OCI-LY1 (cell line): ENCODE results near the gene RAP1GDS1.

Experiments used
- H2AFZ ChIP-seq: fragments of 200-600 bp; sonication (generic), shearing (Covaris generic); 2 replicates; pipeline ENCODE4 v1.6.0; 2014; ENCODE audit warnings: antibody characterized with exemption, mild to moderate bottlenecking, low read length
- H3F3A ChIP-seq: fragments of 200-600 bp; sonication (generic), shearing (Covaris generic); 2 replicates; pipeline ENCODE4 v1.6.0; 2014; ENCODE audit warnings: mild to moderate bottlenecking, antibody characterized with exemption, low read length, moderate library complexity; ENCODE audit not compliant: insufficient read depth
- H3K27ac ChIP-seq: fragments of 200-600 bp; sonication (generic); 2 replicates; pipeline ENCODE4 v1.5.1; 2014; ENCODE audit warnings: low read length, mixed run types, mild to moderate bottlenecking, low read depth; ENCODE audit not compliant: poor library complexity, severe bottlenecking
- H3K27me3 ChIP-seq: fragments of 200-600 bp; sonication (generic); 2 replicates; pipeline ENCODE4 v1.6.0; 2014; ENCODE audit warnings: antibody characterized with exemption, mild to moderate bottlenecking, low read length, moderate library complexity; ENCODE audit not compliant: insufficient read depth
- H3K36me3 ChIP-seq: fragments of 200-600 bp; sonication (generic); 2 replicates; pipeline ENCODE4 v1.6.1; 2014; ENCODE audit warnings: mild to moderate bottlenecking, antibody characterized with exemption, low read length, moderate library complexity, mixed read lengths; ENCODE audit not compliant: insufficient read depth
- H3K4me1 ChIP-seq: fragments of 200-600 bp; sonication (generic); 2 replicates; pipeline ENCODE4 v1.5.1; 2014; ENCODE audit warnings: mild to moderate bottlenecking, low read length, moderate library complexity; ENCODE audit not compliant: insufficient read depth, severe bottlenecking
- H3K4me2 ChIP-seq: fragments of 200-600 bp; sonication (generic), shearing (Covaris generic); 2 replicates; pipeline ENCODE4 v1.6.1; 2014; ENCODE audit warnings: low read length
- H3K4me3 ChIP-seq: fragments of 200-600 bp; sonication (generic); 2 replicates; pipeline ENCODE4 v1.5.1; 2014; ENCODE audit warnings: low read length, low read depth, mild to moderate bottlenecking, mixed read lengths; ENCODE audit not compliant: poor library complexity, severe bottlenecking
- H3K79me2 ChIP-seq: fragments of 200-600 bp; shearing (Covaris generic); 2 replicates; pipeline ENCODE4 v1.6.1; 2016; ENCODE audit warnings: mixed run types, low read length, mixed read lengths; ENCODE audit not compliant: insufficient read depth
- H3K9ac ChIP-seq: fragments of 200-600 bp; sonication (generic), shearing (Covaris generic); 2 replicates; pipeline ENCODE4 v1.6.1; 2014; ENCODE audit warnings: mild to moderate bottlenecking, low read length, mixed read lengths
- H3K9me2 ChIP-seq: fragments of 200-600 bp; sonication (generic), shearing (Covaris generic); 2 replicates; pipeline ENCODE4 v1.6.1; 2014; ENCODE audit warnings: low read depth, mild to moderate bottlenecking, low read length, mixed read lengths
- H3K9me3 ChIP-seq: fragments of 200-600 bp; shearing (Covaris generic); 2 replicates; pipeline ENCODE4 v1.6.1; 2014; ENCODE audit warnings: low read length, mixed read lengths
- H4K20me1 ChIP-seq: fragments of 200-600 bp; sonication (generic), shearing (Covaris generic); 2 replicates; pipeline ENCODE4 v1.6.0; 2016; ENCODE audit warnings: mild to moderate bottlenecking, low read length; ENCODE audit not compliant: insufficient read depth
- EZH2 ChIP-seq: fragments of 200-600 bp; sonication (generic), shearing (Covaris generic); IDR thresholded peaks from 2 replicates; pipeline ENCODE4 v1.8.0; 2017; ENCODE audit warnings: borderline replicate concordance, mixed run types, mild to moderate bottlenecking, antibody characterized with exemption, low read length, moderate library complexity, mixed read lengths
- TF ChIP-seq, protein P1 (sequence below): fragments of 200-600 bp; sonication (generic), shearing (Covaris generic); IDR thresholded peaks from 2 replicates; pipeline ENCODE4 v1.5.1; 2017; ENCODE audit warnings: mild to moderate bottlenecking, antibody characterized with exemption, low read length, moderate library complexity, mixed read lengths

The RAP1GDS1 gene

GRCh38 chr4:98433691-98434090 lies 172.5 kb downstream of the RAP1GDS1 start:
- no peak overlapping the region for H3K27ac ChIP-seq
- no peaks in the 10 kb centered on the region for H3K9me3 ChIP-seq
- no peaks in the 10 kb centered on the region for H3K4me1 ChIP-seq
- H3K36me3 ChIP-seq = peaks cover 28% of the 10 kb centered on the region
- H3K9ac ChIP-seq = no peak overlapping the region
- no peaks in the 10 kb centered on the region for H4K20me1 ChIP-seq
- no peak overlapping the region for H2AFZ ChIP-seq
- TF ChIP-seq, protein P1, sequence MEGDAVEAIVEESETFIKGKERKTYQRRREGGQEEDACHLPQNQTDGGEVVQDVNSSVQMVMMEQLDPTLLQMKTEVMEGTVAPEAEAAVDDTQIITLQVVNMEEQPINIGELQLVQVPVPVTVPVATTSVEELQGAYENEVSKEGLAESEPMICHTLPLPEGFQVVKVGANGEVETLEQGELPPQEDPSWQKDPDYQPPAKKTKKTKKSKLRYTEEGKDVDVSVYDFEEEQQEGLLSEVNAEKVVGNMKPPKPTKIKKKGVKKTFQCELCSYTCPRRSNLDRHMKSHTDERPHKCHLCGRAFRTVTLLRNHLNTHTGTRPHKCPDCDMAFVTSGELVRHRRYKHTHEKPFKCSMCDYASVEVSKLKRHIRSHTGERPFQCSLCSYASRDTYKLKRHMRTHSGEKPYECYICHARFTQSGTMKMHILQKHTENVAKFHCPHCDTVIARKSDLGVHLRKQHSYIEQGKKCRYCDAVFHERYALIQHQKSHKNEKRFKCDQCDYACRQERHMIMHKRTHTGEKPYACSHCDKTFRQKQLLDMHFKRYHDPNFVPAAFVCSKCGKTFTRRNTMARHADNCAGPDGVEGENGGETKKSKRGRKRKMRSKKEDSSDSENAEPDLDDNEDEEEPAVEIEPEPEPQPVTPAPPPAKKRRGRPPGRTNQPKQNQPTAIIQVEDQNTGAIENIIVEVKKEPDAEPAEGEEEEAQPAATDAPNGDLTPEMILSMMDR = no peak
- TF ChIP-seq EZH2 = no peak
- no peaks in the 10 kb centered on the region for H3K27me3 ChIP-seq
- H3K4me2 ChIP-seq = no peak overlapping the region
- no peak overlapping the region for H3K4me3 ChIP-seq
- no peaks in the 10 kb centered on the region for H3K9me2 ChIP-seq
- H3F3A ChIP-seq = no peaks in the 10 kb centered on the region
- H3K79me2 ChIP-seq = no peaks in the 10 kb centered on the region

DNA sequence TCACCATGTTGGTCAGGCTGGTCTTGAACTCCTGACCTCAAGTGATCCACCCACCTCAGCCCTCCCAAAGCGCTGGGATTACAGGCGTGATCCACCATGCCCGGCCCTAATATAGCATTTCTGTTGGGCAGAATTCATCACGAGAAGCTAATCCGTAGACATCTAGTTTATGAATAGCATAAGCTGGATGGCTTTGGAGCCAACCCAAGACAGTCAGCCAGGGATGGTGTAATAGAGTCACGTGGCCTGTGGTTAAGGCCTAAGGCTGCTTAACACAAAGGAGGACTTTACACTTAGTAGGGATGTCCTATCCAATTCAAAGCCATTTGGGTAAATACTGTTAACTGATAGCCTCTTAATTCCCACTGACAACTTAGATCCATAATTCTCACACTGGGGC lies 173.6 kb downstream of the RAP1GDS1 start:
- H3K27ac ChIP-seq = no peak overlapping the region
- H4K20me1 ChIP-seq = no peaks in the 10 kb centered on the region
- H3F3A ChIP-seq = no peaks in the 10 kb centered on the region
- peaks cover 28% of the 10 kb centered on the region for H3K36me3 ChIP-seq
- no peak overlapping the region for H3K9ac ChIP-seq
- TF ChIP-seq, protein P1 = no peak
- no peak for TF ChIP-seq EZH2
- H3K79me2 ChIP-seq = no peaks in the 10 kb centered on the region
- no peaks in the 10 kb centered on the region for H3K4me1 ChIP-seq
- H3K9me3 ChIP-seq = no peaks in the 10 kb centered on the region
- no peak overlapping the region for H3K4me3 ChIP-seq
- no peak overlapping the region for H3K4me2 ChIP-seq
- H3K9me2 ChIP-seq = no peaks in the 10 kb centered on the region
- no peaks in the 10 kb centered on the region for H3K27me3 ChIP-seq
- no peak overlapping the region for H2AFZ ChIP-seq

DNA sequence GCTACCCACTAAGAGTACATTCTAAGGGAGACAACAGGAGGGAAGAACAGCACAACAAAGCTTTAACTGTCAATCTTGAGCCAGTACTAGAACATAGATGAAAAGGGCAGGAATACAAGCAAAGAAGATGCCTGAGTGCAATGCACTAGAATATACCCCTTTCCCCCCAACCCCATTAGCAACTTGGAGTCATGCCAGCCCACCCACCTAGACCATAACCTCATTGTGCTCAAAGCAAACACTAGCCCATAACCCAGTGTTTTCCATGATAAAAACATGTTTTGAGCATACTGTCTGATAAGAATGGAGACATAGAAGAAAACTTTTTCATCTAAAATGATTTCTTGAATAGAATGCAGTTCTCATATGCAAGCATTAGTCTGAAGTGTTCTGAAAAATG lies 183.2 kb downstream of the RAP1GDS1 start:
- no peaks in the 10 kb centered on the region for H4K20me1 ChIP-seq
- no peaks in the 10 kb centered on the region for H3K79me2 ChIP-seq
- peaks cover 10% of the 10 kb centered on the region for H3K36me3 ChIP-seq
- H3K9me2 ChIP-seq = no peaks in the 10 kb centered on the region
- no peak overlapping the region for H3K9ac ChIP-seq
- no peaks in the 10 kb centered on the region for H3K9me3 ChIP-seq
- no peak overlapping the region for H3K27ac ChIP-seq
- H3F3A ChIP-seq = no peaks in the 10 kb centered on the region
- H3K4me3 ChIP-seq = no peak overlapping the region
- H3K4me1 ChIP-seq = peaks cover 21% of the 10 kb centered on the region
- H3K4me2 ChIP-seq = no peak overlapping the region
- no peak overlapping the region for H2AFZ ChIP-seq
- H3K27me3 ChIP-seq = no peaks in the 10 kb centered on the region
- TF ChIP-seq EZH2 = no peak
- TF ChIP-seq, protein P1 = no peak
